Endothelial cell (in vitro differentiated cells): ENCODE data around the gene CCDC88B. TPM values are rescaled to one million over a fixed set of nuclear protein-coding genes. Genes with fewer than 3 reads are reported as not detected.

Experiments
- DNase-seq: peaks from one replicate; pipeline ENCODE4 v3.0.0; 2021; ENCODE audit warnings: low spot score
- H3K27ac Mint-ChIP-seq: one replicate; pipeline ENCODE4 v1.8.0; 2021; ENCODE audit warnings: mixed read lengths, inconsistent platforms; ENCODE audit not compliant: unreplicated experiment
- H3K27me3 Mint-ChIP-seq: one replicate; pipeline ENCODE4 v1.8.0; 2021; ENCODE audit warnings: mild to moderate bottlenecking, moderate library complexity, mixed read lengths, inconsistent platforms; ENCODE audit not compliant: unreplicated experiment
- H3K36me3 Mint-ChIP-seq: one replicate; pipeline ENCODE4 v1.8.0; 2021; ENCODE audit warnings: mild to moderate bottlenecking, low read depth, mixed read lengths, inconsistent platforms; ENCODE audit not compliant: unreplicated experiment
- H3K4me1 Mint-ChIP-seq: one replicate; pipeline ENCODE4 v1.8.0; 2021; ENCODE audit warnings: mild to moderate bottlenecking, mixed read lengths, inconsistent platforms; ENCODE audit not compliant: unreplicated experiment
- H3K4me3 Mint-ChIP-seq: one replicate; pipeline ENCODE4 v1.8.0; 2021; ENCODE audit warnings: mild to moderate bottlenecking, mixed read lengths, inconsistent platforms; ENCODE audit not compliant: unreplicated experiment
- H3K9me3 Mint-ChIP-seq: one replicate; pipeline ENCODE4 v1.8.0; 2021; ENCODE audit warnings: mixed read lengths, inconsistent platforms; ENCODE audit not compliant: unreplicated experiment
- total RNA-seq: library from RNA; stranded (reverse); fragmentation: NEBNext Ultra II Directional; extraction: Animal tissue kit (Norgen Biotek cat#: 25700); gene quantifications from one replicate; pipeline ENCODE4 v1.2.1, GENCODE V29; 2021; ENCODE audit not compliant: unreplicated experiment
- TF ChIP-seq, protein P1 (sequence below): fragments of 200-600 bp; sonication (generic); IDR thresholded peaks from one replicate; pipeline ENCODE4 v1.5.0; 2021; ENCODE audit warnings: antibody characterized with exemption; ENCODE audit not compliant: unreplicated experiment

The CCDC88B gene
- total RNA-seq, 1 donor from 2014 or later, result 8.3 TPM

- Mint-ChIP-seq H3K9me3 (no peaks in the 10 kb centered on the region), H3K4me1 (peaks cover 4% of the 10 kb centered on the region), H3K27me3 (peaks cover 12% of the 10 kb centered on the region), H3K4me3 (no peak overlapping the region), H3K27ac (no peak overlapping the region), H3K36me3 (peaks cover 3% of the 10 kb centered on the region)
- TF ChIP-seq, protein P1, sequence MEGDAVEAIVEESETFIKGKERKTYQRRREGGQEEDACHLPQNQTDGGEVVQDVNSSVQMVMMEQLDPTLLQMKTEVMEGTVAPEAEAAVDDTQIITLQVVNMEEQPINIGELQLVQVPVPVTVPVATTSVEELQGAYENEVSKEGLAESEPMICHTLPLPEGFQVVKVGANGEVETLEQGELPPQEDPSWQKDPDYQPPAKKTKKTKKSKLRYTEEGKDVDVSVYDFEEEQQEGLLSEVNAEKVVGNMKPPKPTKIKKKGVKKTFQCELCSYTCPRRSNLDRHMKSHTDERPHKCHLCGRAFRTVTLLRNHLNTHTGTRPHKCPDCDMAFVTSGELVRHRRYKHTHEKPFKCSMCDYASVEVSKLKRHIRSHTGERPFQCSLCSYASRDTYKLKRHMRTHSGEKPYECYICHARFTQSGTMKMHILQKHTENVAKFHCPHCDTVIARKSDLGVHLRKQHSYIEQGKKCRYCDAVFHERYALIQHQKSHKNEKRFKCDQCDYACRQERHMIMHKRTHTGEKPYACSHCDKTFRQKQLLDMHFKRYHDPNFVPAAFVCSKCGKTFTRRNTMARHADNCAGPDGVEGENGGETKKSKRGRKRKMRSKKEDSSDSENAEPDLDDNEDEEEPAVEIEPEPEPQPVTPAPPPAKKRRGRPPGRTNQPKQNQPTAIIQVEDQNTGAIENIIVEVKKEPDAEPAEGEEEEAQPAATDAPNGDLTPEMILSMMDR, result no peak
- DNase-seq, result no peak
These were observed 3.1 kb downstream of the CCDC88B start for GRCh38 chr11:64342869-64343745.

DNA sequence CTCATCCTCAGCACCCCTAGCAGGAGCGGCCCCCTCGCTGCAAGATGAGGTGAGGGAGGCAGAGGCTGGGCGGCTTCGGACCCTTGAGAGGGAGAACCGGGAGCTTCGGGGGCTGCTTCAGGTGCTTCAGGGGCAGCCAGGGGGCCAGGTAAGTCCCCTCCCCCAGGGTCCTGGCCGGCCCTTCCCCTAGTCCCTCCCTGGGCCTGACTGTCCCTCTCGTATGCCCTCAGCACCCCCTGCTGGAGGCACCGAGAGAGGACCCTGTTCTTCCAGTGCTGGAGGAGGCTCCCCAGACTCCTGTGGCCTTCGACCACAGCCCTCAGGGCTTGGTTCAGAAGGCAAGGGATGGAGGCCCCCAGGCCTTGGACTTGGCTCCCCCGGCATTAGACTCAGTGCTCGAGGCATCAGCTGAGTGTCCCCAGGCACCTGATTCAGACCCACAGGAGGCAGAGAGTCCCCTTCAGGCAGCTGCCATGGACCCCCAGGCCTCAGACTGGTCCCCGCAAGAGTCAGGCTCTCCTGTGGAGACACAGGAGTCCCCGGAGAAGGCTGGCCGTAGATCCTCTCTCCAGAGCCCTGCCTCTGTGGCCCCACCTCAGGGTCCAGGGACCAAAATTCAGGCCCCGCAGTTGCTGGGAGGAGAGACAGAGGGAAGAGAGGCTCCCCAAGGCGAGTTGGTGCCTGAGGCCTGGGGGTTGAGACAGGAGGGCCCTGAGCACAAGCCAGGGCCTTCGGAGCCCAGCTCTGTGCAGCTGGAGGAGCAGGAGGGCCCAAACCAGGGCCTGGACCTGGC is 4.0 kb downstream of the CCDC88B start:
- peaks cover 12% of the 10 kb centered on the region for H3K27me3 Mint-ChIP-seq
- no peak overlapping the region for H3K4me3 Mint-ChIP-seq
- no peaks in the 10 kb centered on the region for H3K9me3 Mint-ChIP-seq
- H3K27ac Mint-ChIP-seq, result no peak overlapping the region
- TF ChIP-seq, protein P1, result no peak
- DNase-seq, result no peak
- peaks cover 4% of the 10 kb centered on the region for H3K4me1 Mint-ChIP-seq
- H3K36me3 Mint-ChIP-seq, result peaks cover 3% of the 10 kb centered on the region

GRCh38 chr11:64344787-64345186 is 4.8 kb downstream of the CCDC88B start:
- no peak overlapping the region for H3K27ac Mint-ChIP-seq
- H3K4me1 Mint-ChIP-seq, result peaks cover 4% of the 10 kb centered on the region
- DNase-seq, result no peak
- peaks cover 3% of the 10 kb centered on the region for H3K36me3 Mint-ChIP-seq
- TF ChIP-seq, protein P1, result no peak
- H3K9me3 Mint-ChIP-seq, result no peaks in the 10 kb centered on the region
- H3K4me3 Mint-ChIP-seq, result no peak overlapping the region
- peaks cover 8% of the 10 kb centered on the region for H3K27me3 Mint-ChIP-seq

GRCh38 chr11:64347193-64347867 is 7.3 kb downstream of the CCDC88B start:
- TF ChIP-seq, protein P1, result no peak
- H3K36me3 Mint-ChIP-seq, result peaks cover 3% of the 10 kb centered on the region
- peaks cover 10% of the 10 kb centered on the region for H3K27me3 Mint-ChIP-seq
- no peaks in the 10 kb centered on the region for H3K4me1 Mint-ChIP-seq
- H3K9me3 Mint-ChIP-seq, result no peaks in the 10 kb centered on the region
- no peak for DNase-seq
- no peak overlapping the region for H3K27ac Mint-ChIP-seq
- H3K4me3 Mint-ChIP-seq, result no peak overlapping the region
